Astrocyte (in vitro differentiated cells and primary cell): ENCODE results near the gene SLC25A33. TPM values are rescaled to one million over a fixed set of nuclear protein-coding genes. Genes with fewer than 3 reads are reported as not detected.

Source experiments
- DNase-seq: peaks from one replicate; pipeline ENCODE4 v3.0.0-alpha.2; 2010; ENCODE audit warnings: low read depth
- FAIRE-seq: peaks from 2 replicates; lab custom pipeline; 2011; peaks lifted over from hg19 to GRCh38; lab: Jason Lieb, UNC
- H2AFZ ChIP-seq: 2 replicates; pipeline ENCODE4 v1.6.0; 2012; ENCODE audit warnings: low read depth, low read length, inconsistent platforms
- H3K27ac ChIP-seq: 2 replicates; pipeline ENCODE4 v1.5.1; 2011; ENCODE audit warnings: low read depth, low read length, inconsistent platforms
- H3K27me3 ChIP-seq: 2 replicates; pipeline ENCODE4 v1.6.0; 2011; ENCODE audit warnings: low read length, inconsistent platforms; ENCODE audit not compliant: insufficient read depth
- H3K36me3 ChIP-seq: 2 replicates; pipeline ENCODE4 v1.5.1; 2011; ENCODE audit warnings: low read length, inconsistent platforms; ENCODE audit not compliant: insufficient read depth
- H3K4me1 ChIP-seq: 2 replicates; pipeline ENCODE4 v1.5.1; 2011; ENCODE audit warnings: low read length, inconsistent platforms; ENCODE audit not compliant: insufficient read depth
- H3K4me2 ChIP-seq: 2 replicates; pipeline ENCODE4 v1.6.0; 2012; ENCODE audit warnings: low read length, inconsistent platforms
- H3K4me3 ChIP-seq: 2 replicates; pipeline ENCODE4 v1.5.1; 2011; ENCODE audit warnings: low read depth, mild to moderate bottlenecking, low read length, inconsistent platforms; ENCODE audit not compliant: insufficient read depth
- H3K79me2 ChIP-seq: 2 replicates; pipeline ENCODE4 v1.6.0; 2012; ENCODE audit warnings: mild to moderate bottlenecking, low read length, inconsistent platforms; ENCODE audit not compliant: insufficient read depth
- H3K9ac ChIP-seq: 2 replicates; pipeline ENCODE4 v1.6.0; 2012; ENCODE audit warnings: mild to moderate bottlenecking, low read length, inconsistent platforms
- H3K9me3 ChIP-seq: 2 replicates; pipeline ENCODE4 v1.5.1; 2012; ENCODE audit warnings: low read depth, mild to moderate bottlenecking, low read length, inconsistent platforms; ENCODE audit not compliant: insufficient read depth
- H4K20me1 ChIP-seq: 2 replicates; pipeline ENCODE4 v1.6.0; 2012; ENCODE audit warnings: low read length, inconsistent platforms; ENCODE audit not compliant: insufficient read depth
- H3K27ac Mint-ChIP-seq: one replicate; pipeline ENCODE4 v1.8.0; 2021; ENCODE audit warnings: mild to moderate bottlenecking, mixed read lengths; ENCODE audit not compliant: unreplicated experiment
- H3K27me3 Mint-ChIP-seq: one replicate; pipeline ENCODE4 v1.8.0; 2021; ENCODE audit warnings: low read depth, mixed read lengths; ENCODE audit not compliant: unreplicated experiment
- H3K36me3 Mint-ChIP-seq: one replicate; pipeline ENCODE4 v1.8.0; 2021; ENCODE audit warnings: low read depth, mixed read lengths; ENCODE audit not compliant: unreplicated experiment
- H3K4me1 Mint-ChIP-seq: one replicate; pipeline ENCODE4 v1.8.0; 2021; ENCODE audit warnings: low read depth, mixed read lengths; ENCODE audit not compliant: unreplicated experiment
- H3K4me3 Mint-ChIP-seq: one replicate; pipeline ENCODE4 v1.8.0; 2021; ENCODE audit warnings: mild to moderate bottlenecking, moderate library complexity, mixed read lengths; ENCODE audit not compliant: unreplicated experiment
- H3K9me3 Mint-ChIP-seq: one replicate; pipeline ENCODE4 v1.8.0; 2021; ENCODE audit warnings: mild to moderate bottlenecking, mixed read lengths; ENCODE audit not compliant: unreplicated experiment
- EZH2 ChIP-seq: IDR thresholded peaks from 2 replicates; pipeline ENCODE4 v1.6.1; 2012; ENCODE audit warnings: mild to moderate bottlenecking, low read length, inconsistent platforms; ENCODE audit not compliant: insufficient read depth
- total RNA-seq: library from RNA; stranded (reverse); gene quantifications from 2 replicates; pipeline ENCODE4 v1.2.1, GENCODE V29; 2021
- TF ChIP-seq, protein P1 (sequence below): IDR thresholded peaks from 2 replicates; pipeline ENCODE4 v1.5.1; 2011; ENCODE audit warnings: low read depth, mild to moderate bottlenecking, inconsistent platforms, low read length, moderate library complexity; ENCODE audit not compliant: insufficient read depth

Gene SLC25A33
- total RNA-seq, 1 donor from 2014 or later, result 6.7 TPM

DNA sequence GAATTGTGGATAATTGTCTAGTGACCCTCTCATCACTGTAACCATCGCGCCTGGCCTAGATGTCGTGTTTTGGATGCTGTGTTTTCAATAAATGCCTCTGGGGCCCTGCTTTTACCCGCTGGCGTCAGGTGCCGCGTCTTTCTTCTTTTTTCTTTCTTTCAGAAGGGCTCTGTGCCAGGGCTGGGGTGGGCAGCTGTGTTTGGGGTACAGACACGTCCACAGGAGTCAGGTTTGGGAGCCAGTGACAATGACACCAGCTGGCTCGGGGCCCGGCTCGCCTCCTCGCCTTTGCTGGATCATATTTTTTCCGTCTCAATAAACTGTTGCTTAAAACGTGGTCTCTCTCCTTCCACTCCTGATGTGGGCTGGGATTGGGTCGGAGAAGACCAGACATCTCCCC is 65.6 kb downstream of the SLC25A33 start:
- H3K9me3 ChIP-seq, result no peaks in the 10 kb centered on the region
- no peak overlapping the region for H3K4me3 ChIP-seq
- peaks cover 3% of the 10 kb centered on the region for H3K36me3 ChIP-seq
- no peaks in the 10 kb centered on the region for H3K27me3 ChIP-seq
- H3K79me2 ChIP-seq, result no peaks in the 10 kb centered on the region
- no peak overlapping the region for H3K4me2 ChIP-seq
- no peak overlapping the region for H3K27ac ChIP-seq
- no peak overlapping the region for H2AFZ ChIP-seq
- H3K9me3 Mint-ChIP-seq, result peaks cover 1% of the 10 kb centered on the region
- peaks cover 2% of the 10 kb centered on the region for H3K36me3 Mint-ChIP-seq
- no peak overlapping the region for H3K9ac ChIP-seq
- peaks cover 5% of the 10 kb centered on the region for H4K20me1 ChIP-seq
- DNase-seq, result no peak
- no peaks in the 10 kb centered on the region for H3K4me1 Mint-ChIP-seq
- no peak overlapping the region for H3K4me3 Mint-ChIP-seq
- no peaks in the 10 kb centered on the region for H3K4me1 ChIP-seq
- no peak for FAIRE-seq
- H3K27ac Mint-ChIP-seq, result no peak overlapping the region
- TF ChIP-seq EZH2, result no peak
- TF ChIP-seq, protein P1, sequence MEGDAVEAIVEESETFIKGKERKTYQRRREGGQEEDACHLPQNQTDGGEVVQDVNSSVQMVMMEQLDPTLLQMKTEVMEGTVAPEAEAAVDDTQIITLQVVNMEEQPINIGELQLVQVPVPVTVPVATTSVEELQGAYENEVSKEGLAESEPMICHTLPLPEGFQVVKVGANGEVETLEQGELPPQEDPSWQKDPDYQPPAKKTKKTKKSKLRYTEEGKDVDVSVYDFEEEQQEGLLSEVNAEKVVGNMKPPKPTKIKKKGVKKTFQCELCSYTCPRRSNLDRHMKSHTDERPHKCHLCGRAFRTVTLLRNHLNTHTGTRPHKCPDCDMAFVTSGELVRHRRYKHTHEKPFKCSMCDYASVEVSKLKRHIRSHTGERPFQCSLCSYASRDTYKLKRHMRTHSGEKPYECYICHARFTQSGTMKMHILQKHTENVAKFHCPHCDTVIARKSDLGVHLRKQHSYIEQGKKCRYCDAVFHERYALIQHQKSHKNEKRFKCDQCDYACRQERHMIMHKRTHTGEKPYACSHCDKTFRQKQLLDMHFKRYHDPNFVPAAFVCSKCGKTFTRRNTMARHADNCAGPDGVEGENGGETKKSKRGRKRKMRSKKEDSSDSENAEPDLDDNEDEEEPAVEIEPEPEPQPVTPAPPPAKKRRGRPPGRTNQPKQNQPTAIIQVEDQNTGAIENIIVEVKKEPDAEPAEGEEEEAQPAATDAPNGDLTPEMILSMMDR, result no peak
- peaks cover 4% of the 10 kb centered on the region for H3K27me3 Mint-ChIP-seq

DNA sequence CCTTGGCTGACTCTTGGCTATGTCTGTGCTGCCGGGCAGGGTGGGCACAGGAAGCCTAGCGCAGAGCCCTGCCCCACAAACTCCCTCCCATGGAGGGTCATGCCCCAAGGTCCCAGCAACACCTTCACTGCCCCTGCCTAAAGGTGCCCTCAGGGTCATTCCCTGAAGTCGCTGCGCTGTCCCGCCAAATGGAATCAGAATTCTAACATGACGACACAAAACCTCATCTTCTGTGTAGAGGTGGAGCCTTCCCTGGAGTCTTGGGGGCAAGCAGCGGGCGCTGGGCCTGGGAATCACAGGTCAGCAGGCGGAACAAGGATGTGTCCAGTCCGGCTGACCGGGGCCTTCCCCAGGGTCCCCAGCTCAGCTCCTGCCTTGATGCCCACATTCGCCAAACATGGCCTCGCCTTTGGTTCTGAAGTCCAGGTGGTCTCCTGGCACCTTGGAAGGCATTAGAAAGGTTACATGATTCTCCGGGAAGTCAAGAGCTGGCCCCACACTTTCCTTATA is 66.7 kb downstream of the SLC25A33 start:
- no peak overlapping the region for H3K9ac ChIP-seq
- H3K9me3 ChIP-seq, result no peaks in the 10 kb centered on the region
- Mint-ChIP-seq H3K36me3 (peaks cover 2% of the 10 kb centered on the region), H3K4me1 (no peaks in the 10 kb centered on the region), H3K27ac (no peak overlapping the region), H3K9me3 (peaks cover 1% of the 10 kb centered on the region), H3K27me3 (peaks cover 6% of the 10 kb centered on the region), H3K4me3 (no peak overlapping the region)
- no peak for TF ChIP-seq EZH2
- TF ChIP-seq, protein P1, result no peak
- no peaks in the 10 kb centered on the region for H3K79me2 ChIP-seq
- H3K27ac ChIP-seq, result no peak overlapping the region
- H3K4me1 ChIP-seq, result no peaks in the 10 kb centered on the region
- H3K36me3 ChIP-seq, result peaks cover 3% of the 10 kb centered on the region
- H3K4me2 ChIP-seq, result no peak overlapping the region
- H2AFZ ChIP-seq, result no peak overlapping the region
- H4K20me1 ChIP-seq, result peaks cover 5% of the 10 kb centered on the region
- DNase-seq (no peak), FAIRE-seq (no peak)
- no peak overlapping the region for H3K4me3 ChIP-seq
- H3K27me3 ChIP-seq, result no peaks in the 10 kb centered on the region

DNA sequence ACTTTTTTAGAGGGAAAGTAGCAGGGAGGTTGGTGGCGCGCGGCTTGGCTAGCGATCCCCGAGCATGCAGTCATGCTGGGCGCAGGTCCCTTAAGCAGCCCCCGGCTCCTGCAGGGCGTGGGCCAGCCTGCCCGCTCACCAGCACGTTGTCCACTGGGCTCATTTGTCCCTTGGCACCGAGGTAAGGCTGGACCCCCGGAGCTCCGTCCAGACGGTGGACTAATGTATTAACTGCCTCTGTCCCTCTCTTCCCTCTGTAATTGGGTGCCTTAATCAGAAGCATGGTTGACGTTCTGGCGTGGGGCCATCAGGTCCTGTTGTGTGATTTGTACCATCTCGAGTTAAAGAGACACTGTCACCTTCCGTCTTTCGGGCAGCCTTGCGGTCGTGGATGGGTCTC is 67.2 kb downstream of the SLC25A33 start:
- Mint-ChIP-seq H3K27me3 (peaks cover 6% of the 10 kb centered on the region), H3K9me3 (peaks cover 1% of the 10 kb centered on the region)
- FAIRE-seq, result no peak

More for the DNA sequence above, 67.2 kb downstream of the SLC25A33 start:
- Histone ChIP-seq H3K79me2 (no peaks in the 10 kb centered on the region), H3K4me1 (no peaks in the 10 kb centered on the region), H3K27ac (no peak overlapping the region), H3K4me3 (no peak overlapping the region), H3K4me2 (no peak overlapping the region), H4K20me1 (peaks cover 5% of the 10 kb centered on the region), H3K9me3 (no peaks in the 10 kb centered on the region), H2AFZ (no peak overlapping the region), H3K36me3 (peaks cover 3% of the 10 kb centered on the region), H3K27me3 (no peaks in the 10 kb centered on the region), H3K9ac (no peak overlapping the region)
- Mint-ChIP-seq H3K4me1 (no peaks in the 10 kb centered on the region), H3K36me3 (peaks cover 2% of the 10 kb centered on the region), H3K27ac (no peak overlapping the region), H3K4me3 (no peak overlapping the region)
- no peak for DNase-seq
- TF ChIP-seq, protein P1, result no peak
- TF ChIP-seq EZH2, result no peak
